Astrocyte of the spinal cord (primary cell): ENCODE results near the gene ITIH3.

Experiments used
- DNase-seq: peaks from one replicate; pipeline ENCODE4 v3.0.0; 2011; ENCODE audit warnings: low read depth, low spot score
- H3K4me3 ChIP-seq: 2 replicates; pipeline ENCODE4 v1.5.1; 2011; ENCODE audit warnings: low read depth, mild to moderate bottlenecking, low read length, moderate library complexity
- in situ Hi-C: cut with HindIII; loops from 2 replicates; pipeline ENCODE4 v1.10.0; 2017; ENCODE audit warnings: low sequenced_read_pairs
- TF ChIP-seq, protein P1 (sequence below): IDR thresholded peaks from 2 replicates; pipeline ENCODE4 v1.5.1; 2012; ENCODE audit warnings: low read depth, mild to moderate bottlenecking, low read length, inconsistent platforms

Gene ITIH3

DNA sequence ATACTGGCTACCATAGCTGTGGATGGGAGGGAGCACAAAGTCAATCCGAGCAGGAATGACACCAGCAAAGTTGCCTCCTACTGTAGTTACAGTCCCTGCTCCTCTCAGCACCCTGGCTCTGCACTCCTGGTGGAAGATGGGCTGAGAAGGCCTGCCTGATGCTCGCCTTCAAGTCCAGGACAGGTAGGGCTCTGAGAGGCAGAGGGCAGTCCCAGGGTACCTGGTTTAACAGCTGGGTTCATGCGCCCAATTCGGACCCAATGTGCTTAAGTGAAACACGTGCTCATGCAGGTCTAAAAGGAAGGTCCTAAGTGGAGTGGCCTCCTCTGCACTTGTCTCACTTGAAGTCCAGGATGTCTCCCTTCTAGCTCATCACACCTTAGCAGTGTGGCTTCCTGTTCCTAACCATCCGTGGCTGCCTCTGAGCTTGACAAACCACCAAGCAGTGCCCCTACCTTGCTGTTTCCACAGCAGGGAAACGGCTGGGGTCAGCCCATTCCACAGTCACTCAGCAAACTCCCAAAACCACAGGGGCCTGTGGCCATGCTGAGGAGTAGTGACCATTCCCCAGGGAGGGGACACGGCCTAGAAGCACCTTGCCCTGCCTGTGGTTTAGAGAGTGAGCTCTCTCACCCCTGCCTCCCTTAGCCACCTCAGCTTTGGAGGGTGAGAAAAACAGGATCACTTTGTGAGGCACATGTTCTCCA is 44.1 kb downstream of the ITIH3 start:
- no peak overlapping the region for H3K4me3 ChIP-seq
- DNase-seq: no peak
- TF ChIP-seq, protein P1, sequence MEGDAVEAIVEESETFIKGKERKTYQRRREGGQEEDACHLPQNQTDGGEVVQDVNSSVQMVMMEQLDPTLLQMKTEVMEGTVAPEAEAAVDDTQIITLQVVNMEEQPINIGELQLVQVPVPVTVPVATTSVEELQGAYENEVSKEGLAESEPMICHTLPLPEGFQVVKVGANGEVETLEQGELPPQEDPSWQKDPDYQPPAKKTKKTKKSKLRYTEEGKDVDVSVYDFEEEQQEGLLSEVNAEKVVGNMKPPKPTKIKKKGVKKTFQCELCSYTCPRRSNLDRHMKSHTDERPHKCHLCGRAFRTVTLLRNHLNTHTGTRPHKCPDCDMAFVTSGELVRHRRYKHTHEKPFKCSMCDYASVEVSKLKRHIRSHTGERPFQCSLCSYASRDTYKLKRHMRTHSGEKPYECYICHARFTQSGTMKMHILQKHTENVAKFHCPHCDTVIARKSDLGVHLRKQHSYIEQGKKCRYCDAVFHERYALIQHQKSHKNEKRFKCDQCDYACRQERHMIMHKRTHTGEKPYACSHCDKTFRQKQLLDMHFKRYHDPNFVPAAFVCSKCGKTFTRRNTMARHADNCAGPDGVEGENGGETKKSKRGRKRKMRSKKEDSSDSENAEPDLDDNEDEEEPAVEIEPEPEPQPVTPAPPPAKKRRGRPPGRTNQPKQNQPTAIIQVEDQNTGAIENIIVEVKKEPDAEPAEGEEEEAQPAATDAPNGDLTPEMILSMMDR: no peak
- in situ Hi-C loops: no loop called here

DNA sequence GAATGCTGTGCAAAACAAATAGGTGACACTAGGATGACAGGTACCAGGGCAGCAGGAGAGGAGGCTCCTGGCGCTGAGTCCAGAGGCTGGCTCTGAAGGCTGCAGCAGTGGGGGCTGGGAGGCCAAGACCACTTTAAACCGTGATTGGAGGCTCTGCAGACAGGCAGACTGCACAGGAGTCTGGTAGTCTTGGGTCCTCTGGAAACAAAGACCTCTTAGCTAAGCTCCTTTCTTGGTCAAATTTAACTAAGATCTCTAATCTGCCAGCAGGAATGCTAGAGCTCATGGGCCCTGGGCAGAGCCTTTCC is 44.6 kb downstream of the ITIH3 start:
- DNase-seq: no peak
- in situ Hi-C loops: no loop called here
- TF ChIP-seq, protein P1: no peak
- H3K4me3 ChIP-seq: no peak overlapping the region

DNA sequence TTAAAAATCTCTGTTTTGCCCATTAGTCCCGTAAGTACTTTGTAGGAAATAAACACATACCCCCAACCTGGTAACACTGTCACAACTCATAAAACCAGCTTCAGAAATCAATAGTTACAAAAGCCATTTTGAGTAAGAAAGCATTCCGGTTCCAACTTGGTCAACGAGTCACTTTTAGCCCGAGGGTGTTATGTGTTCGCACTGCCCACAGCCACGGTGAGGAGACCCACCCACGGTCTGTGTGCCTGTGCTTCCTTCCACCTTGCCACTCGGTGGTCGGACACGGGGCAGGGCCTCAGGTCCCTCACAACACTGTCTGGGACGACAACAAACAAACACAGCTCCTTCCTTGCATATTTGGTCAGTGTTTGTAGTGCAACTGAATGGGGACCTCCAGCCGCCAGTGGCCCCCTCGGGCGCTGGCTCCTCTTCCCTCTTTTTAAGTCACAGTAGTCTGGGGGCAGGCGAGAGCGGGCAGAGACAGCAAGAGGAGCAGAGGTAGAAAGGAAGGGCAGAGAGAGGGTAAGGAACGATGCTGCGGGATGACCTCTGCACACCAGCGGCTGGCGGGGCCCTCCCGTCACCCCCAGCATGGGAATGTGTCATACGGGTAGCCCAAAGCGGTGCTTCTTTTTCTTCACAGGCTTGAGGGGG is 45.4 kb downstream of the ITIH3 start:
- no peak overlapping the region for H3K4me3 ChIP-seq
- TF ChIP-seq, protein P1: no peak
- in situ Hi-C loops: no loop called here
- no peak for DNase-seq

DNA sequence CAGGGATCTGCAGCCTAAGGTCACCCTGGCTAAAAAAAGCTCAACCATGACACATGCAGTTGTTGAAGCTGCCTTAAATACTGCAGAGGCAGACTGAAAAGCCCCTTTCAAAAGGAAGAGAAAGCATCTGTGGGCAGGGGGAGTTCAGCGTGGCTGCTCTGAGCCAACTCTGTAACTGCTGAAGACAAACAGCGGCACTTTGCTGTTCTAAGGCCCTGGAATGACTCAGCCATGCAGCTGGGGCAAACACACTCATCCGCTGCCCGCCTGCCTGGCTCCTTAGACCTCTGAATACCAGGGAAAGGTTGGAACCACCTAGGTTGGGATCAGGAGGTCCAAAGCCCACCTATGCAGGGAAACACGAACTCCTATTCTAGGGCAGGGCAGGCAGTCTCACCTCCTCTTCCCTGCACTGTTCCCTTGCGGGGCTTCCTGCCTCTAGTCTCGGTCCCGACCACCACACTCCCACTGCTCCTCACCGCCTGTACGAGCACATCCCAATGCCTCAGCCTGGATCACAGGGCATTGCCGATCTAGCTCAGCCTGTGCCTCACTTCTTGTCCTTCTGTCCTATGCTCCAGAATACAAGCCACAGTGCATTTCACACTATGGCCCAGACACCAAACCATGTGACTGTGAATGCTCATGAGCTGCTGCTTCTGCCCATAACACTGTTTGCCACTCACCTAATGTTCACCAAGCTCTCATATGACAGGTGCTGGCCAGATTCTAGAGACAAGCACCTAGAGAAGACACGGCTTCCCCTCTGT is 46.8 kb downstream of the ITIH3 start:
- no peak for DNase-seq

DNA sequence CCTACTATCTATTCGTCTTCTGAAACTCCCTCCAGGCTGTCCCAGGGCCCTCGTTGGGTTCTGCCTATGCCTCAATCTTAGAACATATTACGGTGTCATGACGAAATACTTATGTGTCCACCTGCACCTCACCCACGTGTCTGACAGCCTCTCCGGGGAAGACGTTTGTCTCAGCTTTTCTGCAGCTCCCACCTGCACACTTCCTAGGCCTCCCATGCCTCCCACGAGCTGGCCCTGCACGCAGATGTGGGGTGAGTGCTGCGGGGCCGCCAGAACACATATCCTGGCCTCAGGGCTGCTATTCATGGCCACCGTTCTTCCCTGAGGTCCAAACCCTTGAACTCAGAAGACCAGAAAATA is 47.4 kb downstream of the ITIH3 start:
- no peak overlapping the region for H3K4me3 ChIP-seq
- TF ChIP-seq, protein P1: no peak
- no peak for DNase-seq
- in situ Hi-C loops: no loop called here

More for the DNA sequence above, 46.8 kb downstream of the ITIH3 start:
- in situ Hi-C loops: no loop called here
- TF ChIP-seq, protein P1: no peak
- no peak overlapping the region for H3K4me3 ChIP-seq

DNA sequence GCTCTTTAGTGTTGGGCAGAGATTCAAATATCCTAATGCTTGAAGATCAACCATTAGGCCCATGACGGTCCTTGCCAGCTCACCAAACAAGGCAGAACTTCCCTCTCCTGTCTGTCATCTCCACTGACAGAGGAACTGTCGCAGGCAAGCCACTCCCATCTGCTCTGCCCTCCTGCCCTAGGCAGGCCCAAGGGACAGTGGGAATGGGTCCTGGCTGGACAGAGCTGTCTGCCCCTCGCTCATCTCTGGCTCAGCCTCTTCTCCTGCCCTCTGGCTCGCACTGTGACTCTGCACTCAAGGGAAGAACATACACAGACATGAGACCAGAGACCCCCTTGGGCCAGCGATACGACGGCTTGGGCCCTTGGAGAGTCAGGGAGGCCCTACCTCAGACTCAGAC is 47.8 kb downstream of the ITIH3 start:
- in situ Hi-C loops: no loop called here

More for the DNA sequence above, 47.8 kb downstream of the ITIH3 start:
- no peak for DNase-seq
- TF ChIP-seq, protein P1: no peak
- no peak overlapping the region for H3K4me3 ChIP-seq
